Suprapubic skin (tissue), 3 donors: ENCODE measurements around the gene PLXNB1.
"Not testable (repeated sequence)": the region's sequence is repeated elsewhere in the genome, so short reads cannot be mapped to it uniquely, and the experiment has no call there.

ENCODE experiments used
- CTCF ChIP-seq, 2 donors: fragments of 200-600 bp in 1 of 2; fragments of 450-650 bp in 1 of 2; sonication (generic) in 1 of 2; IDR thresholded peaks; one replicate each; pipeline ENCODE4 v1.5.1; 2016 to 2019; ENCODE audit warnings: antibody characterized with exemption in 2 of 2, mild to moderate bottlenecking in 1 of 2, moderate library complexity in 1 of 2
- EP300 ChIP-seq: sonication (generic); formaldehyde crosslinking; IDR thresholded peaks from one replicate; pipeline ENCODE4 v1.6.1; 2017; ENCODE audit warnings: antibody characterized with exemption

- TF ChIP-seq EP300; CTCF (IDR thresholded peaks at IDR 0.05): not testable (repeated sequence)
Measured at GRCh38 chr3:48461767-48462166, 31.9 kb upstream of the PLXNB1 start.
